ENCODE measurements around the gene SCAF11.

The SCAF11 gene

GRCh38 chr12:45977620-45978019 lies 12.8 kb downstream of the SCAF11 start:
- no peak for DNase-seq

DNA sequence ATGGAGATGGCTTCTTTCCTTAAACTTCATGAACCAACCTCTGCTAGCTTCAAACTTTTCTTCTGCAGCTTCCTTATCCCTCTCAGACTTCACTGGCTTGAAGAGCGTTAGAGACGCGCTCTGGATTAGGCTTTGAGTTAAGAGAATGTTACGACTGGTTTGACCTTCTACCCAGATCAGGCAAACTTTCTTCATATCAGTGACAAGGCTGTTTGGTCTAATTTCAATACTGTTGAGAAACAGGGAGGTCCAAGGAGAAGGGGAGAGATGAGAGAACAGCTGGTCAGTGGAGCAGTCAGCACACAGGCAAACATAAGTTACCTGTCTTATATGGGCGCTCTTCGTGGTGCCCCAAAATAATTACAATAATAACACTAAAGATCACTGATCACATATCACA lies 14.9 kb downstream of the SCAF11 start:
- no peak for DNase-seq

GRCh38 chr12:45974883-45975282 lies 15.5 kb downstream of the SCAF11 start:
- DNase-seq: no peak

DNA sequence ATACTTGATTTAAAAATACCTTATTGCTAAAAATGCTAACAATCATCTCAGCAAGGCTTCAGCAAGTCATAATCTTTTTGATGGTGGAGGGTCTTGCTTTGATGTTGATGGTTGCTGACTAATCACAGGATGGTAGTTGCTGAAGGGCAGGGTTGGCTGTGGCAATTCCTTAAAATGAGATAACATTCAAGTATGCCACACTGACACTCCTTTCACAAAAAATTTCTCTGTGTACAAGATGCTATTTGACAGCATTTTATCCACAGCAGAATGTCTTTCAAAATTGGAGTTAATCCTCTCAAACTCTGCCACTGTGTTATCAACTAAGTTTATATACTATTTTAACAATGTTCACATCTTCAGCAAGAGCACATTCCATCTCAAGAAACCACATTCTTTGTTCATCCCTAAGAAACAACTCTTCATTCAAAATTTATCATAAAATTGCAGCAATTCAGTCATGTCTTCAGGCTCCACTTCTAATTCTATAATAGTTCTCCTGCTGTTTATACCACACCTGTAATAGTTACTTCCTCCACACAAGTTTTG lies 16.1 kb downstream of the SCAF11 start:
- DNase-seq: no peak

- no peak for DNase-seq
These were observed 16.8 kb downstream of the SCAF11 start for GRCh38 chr12:45973526-45973925.

GRCh38 chr12:45970391-45970790 lies 20.0 kb downstream of the SCAF11 start:
- no peak for DNase-seq

DNA sequence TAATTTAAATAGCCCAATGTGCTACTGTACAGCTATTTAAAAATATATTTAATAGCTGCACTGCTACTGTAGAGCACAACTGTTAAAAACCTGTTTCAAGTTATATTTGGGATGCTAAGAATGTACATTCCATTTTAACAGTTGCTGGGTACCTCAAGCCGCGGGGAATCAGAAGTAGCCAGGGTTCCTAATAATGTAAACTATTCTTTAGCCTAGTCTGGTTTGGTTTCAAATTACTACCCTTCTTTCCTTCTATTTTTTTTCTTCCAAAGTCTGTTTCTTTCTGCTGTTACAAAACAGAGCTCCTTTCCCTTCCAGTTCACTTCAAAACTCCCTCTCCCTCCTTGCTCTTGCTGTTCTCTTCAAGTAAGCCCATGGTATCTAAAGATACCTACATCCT lies 21.3 kb downstream of the SCAF11 start:
- DNase-seq: no peak

DNA sequence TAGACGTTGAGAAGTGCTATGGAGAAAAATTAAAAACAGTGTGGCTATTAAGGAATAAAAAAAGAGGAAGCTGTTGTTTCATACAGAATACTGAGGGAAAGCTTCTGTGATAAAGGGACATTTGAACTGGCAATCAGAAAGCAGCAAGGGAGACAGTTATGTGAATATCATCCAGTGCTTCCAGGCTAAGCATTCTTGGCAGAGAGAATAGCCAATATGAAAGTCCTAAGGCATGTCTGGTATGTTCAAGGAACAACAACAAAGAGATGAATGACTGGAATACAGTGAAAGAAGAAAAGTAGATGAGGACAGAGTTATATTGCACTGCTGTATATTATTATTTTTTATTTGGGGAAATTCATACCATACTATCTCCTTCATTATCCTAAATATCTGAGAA lies 23.9 kb downstream of the SCAF11 start:
- DNase-seq: no peak

DNA sequence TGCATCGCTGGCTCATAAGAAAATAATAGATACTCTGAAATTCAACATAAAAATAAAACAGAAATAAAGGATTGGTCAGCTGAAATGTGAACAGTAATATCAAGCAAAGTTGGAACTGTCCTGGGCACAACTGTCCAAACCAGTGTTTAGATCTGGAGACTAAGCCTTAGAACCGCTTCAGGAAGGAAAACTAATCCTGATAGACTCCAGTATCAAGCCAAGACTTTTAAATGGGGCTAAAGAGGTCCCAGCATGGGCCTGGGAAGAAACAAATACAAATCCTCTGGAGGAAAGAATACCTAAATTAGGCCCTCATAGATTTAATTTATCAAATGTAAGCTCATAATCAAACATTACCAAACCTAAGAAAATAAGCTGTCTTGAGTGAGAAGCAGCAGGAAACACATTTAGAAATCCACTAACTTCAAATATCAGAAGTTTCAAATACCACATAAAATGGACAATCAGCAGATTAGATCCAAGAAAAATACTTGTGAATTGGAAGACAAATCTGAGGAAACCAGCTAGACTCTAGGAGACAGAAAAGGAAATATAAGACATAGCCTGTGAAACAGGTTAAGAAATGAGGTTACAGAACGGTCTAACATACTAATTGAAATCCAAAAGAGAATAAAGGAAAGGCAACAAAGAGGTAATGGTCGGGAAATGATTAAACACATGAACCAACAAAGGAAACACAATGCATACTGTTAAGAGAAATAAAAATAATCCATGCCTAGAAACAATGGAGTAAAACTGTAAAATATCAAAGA lies 27.6 kb downstream of the SCAF11 start:
- no peak for DNase-seq

DNA sequence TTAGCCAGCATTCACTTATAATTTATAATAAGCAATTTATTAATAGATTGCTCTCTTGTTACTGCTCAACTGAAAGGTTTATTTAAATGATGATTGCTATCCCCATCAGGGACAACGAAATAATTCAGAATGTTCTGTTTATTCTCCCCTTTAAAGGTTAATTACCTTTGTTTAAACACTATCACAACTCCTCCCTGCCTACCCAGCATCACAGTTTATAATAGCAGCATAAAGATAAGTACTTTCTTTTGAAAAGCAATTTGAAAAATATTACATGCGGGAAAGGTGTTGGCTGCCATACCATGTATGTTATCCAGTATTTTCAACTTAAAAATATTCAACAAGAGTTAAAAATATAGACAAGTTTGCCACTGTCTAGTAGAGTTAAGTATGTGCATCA lies 30.6 kb downstream of the SCAF11 start:
- DNase-seq: no peak

DNA sequence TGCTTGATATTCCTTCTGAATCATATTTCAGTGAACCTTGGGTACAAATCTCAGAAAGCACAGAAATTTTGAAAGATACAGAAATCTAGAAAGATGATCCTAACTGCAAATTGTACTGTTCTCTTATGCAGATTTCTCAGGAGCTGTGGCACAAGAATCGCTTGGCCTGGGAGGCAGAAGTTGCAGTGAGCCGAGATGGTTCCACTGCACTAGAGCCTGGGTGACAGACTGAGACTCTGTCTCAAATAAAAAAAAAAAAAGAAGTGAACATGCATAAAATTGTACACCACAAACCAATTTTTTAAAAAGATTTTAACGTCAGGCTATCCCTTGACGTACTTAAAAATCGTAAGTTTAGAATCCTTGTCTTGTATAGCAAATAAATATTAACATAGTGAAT lies 31.3 kb downstream of the SCAF11 start:
- no peak for DNase-seq

DNA sequence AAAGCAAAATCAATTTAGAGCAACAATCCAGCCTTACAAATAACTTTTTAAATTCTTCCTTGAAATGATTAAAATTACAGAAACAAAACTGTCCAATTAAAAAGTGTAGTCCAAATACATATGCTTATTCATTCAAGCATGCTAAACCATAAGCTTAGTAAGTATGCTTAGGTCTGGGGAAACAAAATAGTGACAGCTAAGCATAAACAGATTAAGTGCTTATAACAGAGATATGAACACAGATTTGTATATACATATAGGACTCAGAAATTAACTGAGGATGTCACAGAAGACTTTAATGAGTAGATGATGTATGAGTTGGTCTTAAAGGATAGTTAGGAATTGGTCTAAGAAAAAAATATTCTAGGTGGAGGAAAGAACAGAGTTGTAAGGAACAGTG lies 41.8 kb downstream of the SCAF11 start:
- DNase-seq: no peak

DNA sequence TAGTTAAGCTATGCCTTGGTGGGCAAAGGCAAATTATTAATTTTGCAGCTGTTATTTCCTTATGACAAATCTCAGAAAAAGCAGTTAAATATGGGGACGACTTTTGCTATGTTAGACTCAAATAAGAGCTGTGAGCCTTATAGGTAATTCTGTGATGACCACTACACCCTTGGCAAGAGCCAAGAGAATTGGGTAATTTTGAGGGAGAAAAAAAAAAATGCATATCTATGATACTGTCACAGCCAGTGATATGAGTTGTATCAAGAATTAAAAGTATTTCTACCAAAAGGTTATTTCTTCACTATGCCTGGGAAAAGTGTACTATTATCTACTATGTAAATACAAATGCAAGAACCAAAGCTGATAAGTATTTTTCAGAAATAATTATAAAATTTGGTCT lies 43.9 kb downstream of the SCAF11 start:
- no peak for DNase-seq

DNA sequence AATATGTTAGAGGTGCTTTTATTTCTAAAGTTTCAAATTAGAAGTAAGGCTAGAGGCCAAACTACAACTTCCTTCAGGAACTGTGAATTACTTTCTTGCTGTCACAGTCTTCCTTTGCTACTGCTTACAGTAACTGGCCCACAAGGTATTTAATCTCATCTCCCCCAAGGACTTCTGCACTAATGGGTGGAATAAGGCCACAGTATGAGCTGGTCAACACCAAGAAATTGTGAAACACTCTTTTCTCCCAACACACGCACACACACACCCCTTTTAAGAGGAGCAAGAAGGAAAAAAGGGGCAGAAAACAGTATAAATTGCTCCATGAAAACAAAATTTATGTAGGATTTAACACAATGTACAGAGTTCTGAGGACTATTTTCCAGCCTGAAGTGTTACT lies 45.6 kb downstream of the SCAF11 start:
- no peak for DNase-seq

DNA sequence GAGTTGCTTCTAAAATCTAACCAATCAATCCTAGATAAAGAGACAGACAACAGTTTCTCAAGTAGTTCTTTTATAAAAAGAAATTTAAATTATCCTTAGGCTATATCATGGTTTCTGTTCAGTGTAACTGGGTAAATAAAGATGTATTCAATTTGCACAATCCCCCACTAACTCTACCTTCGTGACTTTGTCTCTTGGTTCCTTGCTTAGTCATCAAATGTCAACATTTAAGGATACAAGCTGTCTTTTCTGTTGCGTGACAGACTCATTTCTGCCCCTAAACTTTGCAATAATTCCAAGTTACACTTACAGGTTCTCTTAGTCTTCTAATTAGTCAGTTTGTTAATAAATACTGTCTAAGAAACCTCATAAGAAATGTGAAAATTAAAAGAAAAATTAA lies 50.6 kb downstream of the SCAF11 start:
- no peak for DNase-seq

GRCh38 chr12:45938566-45938965 lies 51.8 kb downstream of the SCAF11 start:
- DNase-seq: no peak

DNA sequence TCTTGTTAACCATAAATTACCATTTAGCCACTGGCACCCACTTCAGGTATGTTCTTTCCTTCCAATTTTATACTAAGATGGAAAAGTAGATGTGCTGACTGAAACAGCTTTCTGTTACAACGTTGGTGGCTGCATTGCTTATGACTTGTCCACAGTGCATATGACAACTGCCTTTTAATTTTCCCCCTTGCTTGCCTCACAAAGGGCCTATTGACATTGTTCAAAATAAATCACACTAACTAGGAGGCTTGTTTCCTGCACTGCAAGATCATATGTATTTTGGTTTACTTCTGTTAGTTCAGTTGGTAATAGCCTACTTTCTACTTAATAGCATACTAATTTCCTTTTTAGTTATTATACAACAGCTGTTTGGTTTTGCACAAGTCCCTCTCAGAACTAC lies 55.4 kb downstream of the SCAF11 start:
- DNase-seq: no peak

GRCh38 chr12:45933504-45933903 lies 56.9 kb downstream of the SCAF11 start:
- DNase-seq: no peak

DNA sequence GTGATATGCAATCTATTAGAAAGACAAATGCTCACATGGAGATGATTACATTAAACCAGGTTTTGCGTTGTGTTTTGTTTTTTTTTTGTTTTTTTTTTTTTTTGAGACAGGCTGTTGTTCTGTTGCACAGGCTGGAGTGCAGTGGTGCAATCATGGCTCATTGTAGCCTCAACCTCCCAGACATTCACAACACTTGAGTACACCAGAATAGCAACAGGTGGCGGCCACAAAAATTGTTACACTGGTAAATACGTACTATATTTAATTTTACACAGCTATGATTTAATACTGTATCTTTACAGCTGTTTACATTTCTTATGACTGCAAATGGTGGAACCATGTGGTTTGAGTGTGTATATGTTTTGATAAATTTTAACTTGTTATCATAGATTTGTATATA lies 60.0 kb downstream of the SCAF11 start:
- DNase-seq: no peak

- DNase-seq: no peak
These were observed 62.1 kb downstream of the SCAF11 start for GRCh38 chr12:45928309-45928708.

- no peak for DNase-seq
These were observed 71.6 kb downstream of the SCAF11 start for GRCh38 chr12:45918818-45919217.

GRCh38 chr12:45915405-45915804 lies 75.0 kb downstream of the SCAF11 start:
- no peak for DNase-seq

DNA sequence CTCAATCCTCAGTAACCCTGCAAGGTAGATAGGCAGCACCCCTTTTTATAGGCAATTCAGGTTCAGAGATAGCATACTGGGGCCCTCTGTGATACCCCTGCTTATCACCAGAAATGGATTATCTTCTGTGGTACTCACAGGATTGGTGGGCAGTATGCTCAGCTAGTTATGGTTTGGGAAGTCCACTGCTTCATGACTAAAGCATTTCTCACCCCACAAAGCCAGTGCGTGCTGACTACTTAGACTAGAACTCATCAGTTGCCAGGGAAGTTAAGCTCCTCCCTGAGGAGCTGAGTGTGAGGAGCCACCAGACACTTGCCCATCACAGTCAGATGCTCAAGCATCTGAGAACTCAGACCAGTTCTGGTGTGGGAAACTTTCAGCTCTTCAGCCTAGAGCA lies 76.3 kb downstream of the SCAF11 start:
- no peak for DNase-seq

DNA sequence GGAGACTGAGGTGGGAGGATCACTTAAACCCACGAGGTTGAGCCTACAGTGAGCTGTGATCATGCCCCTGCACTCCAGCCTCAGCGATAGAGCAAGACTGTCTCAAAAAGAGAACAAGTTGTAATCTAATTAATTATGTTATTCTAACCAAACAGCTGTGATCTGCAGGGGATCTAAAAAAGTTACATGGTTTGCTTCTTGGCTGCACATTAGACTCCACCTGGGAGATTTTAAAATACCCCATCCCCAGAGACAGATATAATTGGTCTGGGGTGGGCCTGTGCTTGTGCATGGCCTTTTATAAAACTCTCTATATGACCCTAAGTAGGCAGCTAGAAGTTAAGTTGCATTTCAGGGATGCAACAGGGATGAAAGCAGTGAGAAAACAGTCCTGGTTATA lies 76.7 kb downstream of the SCAF11 start:
- DNase-seq: no peak

DNA sequence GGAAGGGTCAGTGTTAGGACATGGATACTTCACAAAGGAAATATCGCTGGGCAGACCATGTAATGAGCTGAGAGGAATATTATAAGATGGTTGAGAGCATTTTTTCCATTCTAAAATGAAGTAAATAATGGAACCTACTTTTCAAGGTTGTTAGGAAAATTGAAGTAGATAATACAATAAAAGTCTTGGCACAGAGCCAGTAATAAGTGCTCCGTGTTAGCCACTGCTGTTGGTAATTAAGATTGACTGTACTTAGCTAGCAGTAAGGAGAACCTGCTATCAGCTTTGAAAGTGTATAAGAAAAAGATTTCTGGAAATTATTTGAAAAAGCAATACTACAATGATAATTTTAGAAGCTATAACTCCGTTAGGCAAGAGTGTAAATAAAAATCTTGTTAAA lies 77.6 kb downstream of the SCAF11 start:
- no peak for DNase-seq

Measured in right hindlimb (tissue), 1 donor.